Colonic mucosa (tissue), 4 donors: ENCODE results near the gene GRM1. TPM values are rescaled to one million over a fixed set of nuclear protein-coding genes. Genes with fewer than 3 reads are reported as not detected.

Experiments used
- DNase-seq: peaks from one replicate; pipeline ENCODE4 v3.0.0-alpha.2; 2020
- H3K27ac ChIP-seq: fragments of 200-600 bp; one replicate; pipeline ENCODE4 v1.8.0; 2021
- H3K27me3 ChIP-seq: fragments of 200-600 bp; one replicate; pipeline ENCODE4 v1.8.0; 2021
- H3K36me3 ChIP-seq: fragments of 200-600 bp; one replicate; pipeline ENCODE4 v1.8.0; 2021
- H3K4me1 ChIP-seq: fragments of 200-600 bp; one replicate; pipeline ENCODE4 v1.8.0; 2021; ENCODE audit warnings: mild to moderate bottlenecking
- H3K4me3 ChIP-seq: fragments of 200-600 bp; one replicate; pipeline ENCODE4 v1.8.0; 2021
- H3K9ac ChIP-seq, 2 donors: one replicate each; pipeline ENCODE4 v1.7.0; 2013; ENCODE audit warnings: control low read depth in 2 of 2, low read depth in 2 of 2, low read length in 2 of 2
- H3K9me3 ChIP-seq: fragments of 200-600 bp; one replicate; pipeline ENCODE4 v1.8.0; 2021
- intact Hi-C: fragments of 100-400 bp; cut with DNase I; formaldehyde crosslinking; loops from one replicate; pipeline ENCODE4 v1.14.1; 2022
- total RNA-seq, 2 donors: library from RNA; stranded (reverse); fragmentation: NEBNext Ultra II Directional in 1 of 2; extraction: Animal tissue kit (Norgen Biotek cat#: 25700) in 1 of 2; gene quantifications; one replicate each; pipeline ENCODE4 v1.2.1, GENCODE V29; 2021
- TF ChIP-seq, protein P1 (sequence below): fragments of 200-600 bp; IDR thresholded peaks from one replicate; pipeline ENCODE4 v1.8.0; 2022; ENCODE audit warnings: antibody characterized with exemption, mild to moderate bottlenecking
- donor health status: healthy.
- donor health status: DM: no; HTN: no; CAD: no.
- donor health status: DM: no; HTN: no; CAD: no.

GRM1 gene
- total RNA-seq, 2 donors from 2014 or later = 0.11 TPM; not detected in 1

DNA sequence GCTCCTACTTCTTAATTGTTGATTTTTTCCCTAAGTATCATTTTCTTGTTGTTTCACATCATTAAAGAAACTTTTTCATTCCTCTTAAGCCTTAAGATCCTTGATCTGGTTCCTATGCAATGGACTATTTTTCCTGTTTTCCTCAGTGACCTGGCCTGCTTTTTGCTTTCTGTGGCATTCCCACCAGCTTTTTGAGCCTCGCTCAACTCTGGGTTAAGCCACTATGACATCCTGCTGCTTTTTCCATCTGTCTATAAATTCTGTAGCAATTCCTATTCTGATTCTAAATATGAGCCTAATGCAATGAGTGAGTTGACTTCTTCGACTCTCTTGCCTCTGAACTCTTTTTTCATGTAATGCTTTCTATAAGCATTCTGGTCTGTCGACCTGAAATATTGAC lies 160.3 kb downstream of the GRM1 start:
- TF ChIP-seq, protein P1, sequence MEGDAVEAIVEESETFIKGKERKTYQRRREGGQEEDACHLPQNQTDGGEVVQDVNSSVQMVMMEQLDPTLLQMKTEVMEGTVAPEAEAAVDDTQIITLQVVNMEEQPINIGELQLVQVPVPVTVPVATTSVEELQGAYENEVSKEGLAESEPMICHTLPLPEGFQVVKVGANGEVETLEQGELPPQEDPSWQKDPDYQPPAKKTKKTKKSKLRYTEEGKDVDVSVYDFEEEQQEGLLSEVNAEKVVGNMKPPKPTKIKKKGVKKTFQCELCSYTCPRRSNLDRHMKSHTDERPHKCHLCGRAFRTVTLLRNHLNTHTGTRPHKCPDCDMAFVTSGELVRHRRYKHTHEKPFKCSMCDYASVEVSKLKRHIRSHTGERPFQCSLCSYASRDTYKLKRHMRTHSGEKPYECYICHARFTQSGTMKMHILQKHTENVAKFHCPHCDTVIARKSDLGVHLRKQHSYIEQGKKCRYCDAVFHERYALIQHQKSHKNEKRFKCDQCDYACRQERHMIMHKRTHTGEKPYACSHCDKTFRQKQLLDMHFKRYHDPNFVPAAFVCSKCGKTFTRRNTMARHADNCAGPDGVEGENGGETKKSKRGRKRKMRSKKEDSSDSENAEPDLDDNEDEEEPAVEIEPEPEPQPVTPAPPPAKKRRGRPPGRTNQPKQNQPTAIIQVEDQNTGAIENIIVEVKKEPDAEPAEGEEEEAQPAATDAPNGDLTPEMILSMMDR = no peak
- DNase-seq = no peak
- Histone ChIP-seq H3K4me1 (no peaks in the 10 kb centered on the region), H3K36me3 (no peaks in the 10 kb centered on the region), H3K27ac (no peak overlapping the region), H3K9me3 (no peaks in the 10 kb centered on the region), H3K9ac (no peak overlapping the region), H3K4me3 (no peak overlapping the region), H3K27me3 (no peaks in the 10 kb centered on the region)
- intact Hi-C loops = no loop called here

- Histone ChIP-seq H3K36me3 (no peaks in the 10 kb centered on the region), H3K4me1 (no peaks in the 10 kb centered on the region), H3K27ac (no peak overlapping the region), H3K4me3 (no peak overlapping the region), H3K27me3 (no peaks in the 10 kb centered on the region), H3K9me3 (no peaks in the 10 kb centered on the region), H3K9ac (no peak overlapping the region)
- TF ChIP-seq, protein P1 = no peak
- intact Hi-C loops = no loop called here
- DNase-seq = no peak
Measured at GRCh38 chr6:146190581-146190980, 161.7 kb downstream of the GRM1 start.

DNA sequence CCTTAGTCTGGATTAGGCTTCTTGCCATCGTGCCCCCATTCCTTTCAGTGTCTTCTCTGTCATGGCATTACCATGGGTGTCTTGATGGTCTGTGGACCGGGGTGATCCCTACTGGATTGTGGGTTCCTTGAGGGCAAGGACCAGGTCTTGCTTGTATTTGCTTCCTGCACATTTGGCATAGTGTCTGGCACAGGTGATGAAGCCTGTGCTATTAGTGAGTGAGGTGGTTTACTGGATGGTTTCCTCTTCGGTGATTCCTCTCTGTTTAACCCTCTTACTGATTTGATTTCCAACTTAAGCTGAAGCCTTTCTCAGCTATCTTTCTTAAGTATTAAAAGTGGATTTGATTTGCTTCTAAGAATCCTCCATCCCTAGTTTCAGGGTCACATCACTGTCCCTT lies 162.3 kb downstream of the GRM1 start:
- no peak overlapping the region for H3K4me3 ChIP-seq
- TF ChIP-seq, protein P1 = no peak
- no peaks in the 10 kb centered on the region for H3K36me3 ChIP-seq
- no peak overlapping the region for H3K9ac ChIP-seq
- intact Hi-C loops = no loop called here
- DNase-seq = no peak
- H3K9me3 ChIP-seq = no peaks in the 10 kb centered on the region
- H3K4me1 ChIP-seq = no peaks in the 10 kb centered on the region
- no peak overlapping the region for H3K27ac ChIP-seq
- no peaks in the 10 kb centered on the region for H3K27me3 ChIP-seq

- no peak for DNase-seq
- TF ChIP-seq, protein P1 = no peak
- intact Hi-C loops = no loop called here
- Histone ChIP-seq H3K9me3 (no peaks in the 10 kb centered on the region), H3K9ac (no peak overlapping the region), H3K36me3 (no peaks in the 10 kb centered on the region), H3K27ac (no peak overlapping the region), H3K4me3 (no peak overlapping the region), H3K27me3 (no peaks in the 10 kb centered on the region), H3K4me1 (no peaks in the 10 kb centered on the region)
Measured at GRCh38 chr6:146191612-146192011, 162.8 kb downstream of the GRM1 start.

GRCh38 chr6:146194434-146194833 lies 165.6 kb downstream of the GRM1 start:
- intact Hi-C loops = no loop called here
- H3K9ac ChIP-seq = no peak overlapping the region
- H3K9me3 ChIP-seq = no peaks in the 10 kb centered on the region
- DNase-seq = no peak
- no peak overlapping the region for H3K4me3 ChIP-seq
- TF ChIP-seq, protein P1 = no peak
- no peak overlapping the region for H3K27ac ChIP-seq
- no peaks in the 10 kb centered on the region for H3K27me3 ChIP-seq
- no peaks in the 10 kb centered on the region for H3K36me3 ChIP-seq
- H3K4me1 ChIP-seq = no peaks in the 10 kb centered on the region

- intact Hi-C loops = no loop called here
Measured at GRCh38 chr6:146200176-146200575, 171.3 kb downstream of the GRM1 start.

More at GRCh38 chr6:146200176-146200575, 171.3 kb downstream of the GRM1 start:
- H3K27me3 ChIP-seq = no peaks in the 10 kb centered on the region
- H3K36me3 ChIP-seq = no peaks in the 10 kb centered on the region
- no peaks in the 10 kb centered on the region for H3K4me1 ChIP-seq
- no peak for DNase-seq
- H3K9ac ChIP-seq = no peak overlapping the region
- H3K9me3 ChIP-seq = no peaks in the 10 kb centered on the region
- H3K27ac ChIP-seq = no peak overlapping the region
- H3K4me3 ChIP-seq = no peak overlapping the region
- TF ChIP-seq, protein P1 = no peak
